ENCODE results near the gene PPP5C. TPM values are rescaled to one million over a fixed set of nuclear protein-coding genes. Genes with fewer than 3 reads are reported as not detected.

PPP5C gene
- total RNA-seq, 2 experiments from 2014 or later: 87.4 to 89.2 TPM

DNA sequence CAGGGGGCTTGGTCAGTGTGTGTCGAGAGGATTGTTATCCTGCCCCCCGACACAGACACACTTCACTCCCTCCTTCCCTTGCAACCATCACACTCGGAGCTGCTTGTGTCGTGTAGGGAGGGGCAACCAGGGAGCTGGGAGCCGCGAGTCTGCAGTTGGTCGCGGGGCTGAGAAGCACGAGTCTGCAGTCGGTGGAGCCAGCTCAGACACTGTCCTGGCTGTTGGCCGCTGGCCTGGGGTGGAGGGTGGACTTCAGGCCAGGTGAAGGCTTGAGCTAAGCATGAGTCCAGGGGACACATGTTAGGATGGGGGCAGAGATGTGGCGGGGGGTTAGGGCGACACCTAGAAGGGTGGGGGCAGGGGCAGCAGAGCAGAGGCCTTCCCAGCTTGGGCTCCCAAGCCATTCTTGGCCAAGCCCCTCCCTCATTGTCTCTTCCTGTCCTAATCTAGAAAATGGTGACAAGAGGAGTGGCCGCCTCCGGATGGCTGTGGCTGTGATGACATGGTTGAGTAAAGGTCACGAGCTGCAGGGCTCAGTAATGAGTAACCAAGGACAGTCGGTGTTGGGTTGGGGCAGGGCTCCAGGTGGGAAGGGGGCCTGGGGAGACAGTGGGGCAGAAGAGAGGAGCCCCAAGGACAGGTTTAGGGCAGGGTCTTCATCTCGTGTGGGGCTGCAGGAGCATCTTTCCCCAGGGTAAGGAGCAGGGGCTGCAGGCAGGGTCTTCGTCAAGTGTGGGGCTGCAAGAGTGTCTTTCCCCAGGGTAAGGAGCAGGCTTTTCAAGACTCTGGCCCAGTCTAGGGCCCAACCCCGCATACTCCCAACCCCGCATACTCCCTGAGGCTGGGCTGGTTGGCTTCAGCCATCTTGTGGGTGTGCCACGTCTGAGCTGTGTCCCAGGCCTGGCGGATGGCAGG lies 8.6 kb downstream of the PPP5C start:
- intact Hi-C loops (cut with micrococcal nuclease): no loop called here
- Mint-ChIP-seq H3K4me3 (no peak overlapping the region), H3K36me3 (ENCODE audit: low read depth) (peaks cover 36% of the 10 kb centered on the region), H3K27me3 (ENCODE audit: low read depth) (no peaks in the 10 kb centered on the region), H3K9me3 (no peaks in the 10 kb centered on the region), H3K27ac (peak overlapping the region; percentile 41), H3K4me1 (ENCODE audit: low read depth) (peaks cover 44% of the 10 kb centered on the region)
- DNase-seq: peak; percentile 20
- CTCF ChIA-PET: interaction anchor here (0.6 to 1.1 kb wide), 3 partner anchors 9 to 329 kb away, joined by 3 to 4 read pairs (median 3); no protein-coding TSS in a partner anchor

DNA sequence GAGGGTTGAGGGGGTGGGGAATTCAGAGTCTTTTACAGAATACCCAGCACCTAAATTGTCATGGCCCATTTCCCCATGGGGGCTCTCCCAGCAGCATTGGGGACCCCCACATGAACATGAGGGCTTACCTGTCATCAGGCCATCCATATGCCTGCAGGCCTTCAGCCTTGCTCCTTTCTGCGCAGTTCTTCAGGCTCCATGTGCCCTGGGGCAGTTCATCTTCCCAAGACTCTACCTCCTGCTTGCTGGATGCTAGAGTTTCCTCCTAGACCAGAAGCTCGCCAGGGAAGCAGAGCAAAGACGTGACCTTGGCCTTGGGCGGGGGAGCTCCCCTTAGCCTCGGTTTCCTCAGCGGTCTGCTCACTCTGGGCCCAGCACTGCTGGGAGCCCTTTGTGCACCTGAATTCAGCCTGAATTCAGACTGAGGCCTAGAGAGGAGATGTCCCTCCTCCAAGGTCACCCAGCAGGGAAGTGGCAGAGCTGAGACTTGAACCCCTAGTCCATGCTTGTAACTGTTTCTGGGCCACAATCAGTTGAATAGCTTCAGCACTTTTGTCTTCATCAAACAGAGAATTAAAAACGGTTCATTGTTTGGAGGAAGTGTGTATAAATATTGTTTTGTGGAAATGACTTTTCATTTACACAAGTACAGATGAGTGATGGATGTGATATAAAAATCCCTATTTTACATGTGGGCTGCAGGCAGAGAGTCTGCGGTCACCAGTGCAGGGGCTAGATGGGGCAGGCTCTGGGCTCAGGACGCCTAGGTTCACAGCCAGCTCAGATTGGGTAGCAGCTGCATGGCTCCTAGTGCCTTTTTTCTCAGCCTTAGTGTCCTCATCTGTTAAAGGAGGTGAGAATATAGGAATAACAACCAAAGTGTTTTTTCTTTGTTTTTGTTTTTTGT lies 9.5 kb downstream of the PPP5C start:
- H3K4me3 Mint-ChIP-seq: no peak overlapping the region
- H3K9me3 Mint-ChIP-seq: no peaks in the 10 kb centered on the region
- no peaks in the 10 kb centered on the region for H3K27me3 Mint-ChIP-seq (ENCODE audit: low read depth)

DNA sequence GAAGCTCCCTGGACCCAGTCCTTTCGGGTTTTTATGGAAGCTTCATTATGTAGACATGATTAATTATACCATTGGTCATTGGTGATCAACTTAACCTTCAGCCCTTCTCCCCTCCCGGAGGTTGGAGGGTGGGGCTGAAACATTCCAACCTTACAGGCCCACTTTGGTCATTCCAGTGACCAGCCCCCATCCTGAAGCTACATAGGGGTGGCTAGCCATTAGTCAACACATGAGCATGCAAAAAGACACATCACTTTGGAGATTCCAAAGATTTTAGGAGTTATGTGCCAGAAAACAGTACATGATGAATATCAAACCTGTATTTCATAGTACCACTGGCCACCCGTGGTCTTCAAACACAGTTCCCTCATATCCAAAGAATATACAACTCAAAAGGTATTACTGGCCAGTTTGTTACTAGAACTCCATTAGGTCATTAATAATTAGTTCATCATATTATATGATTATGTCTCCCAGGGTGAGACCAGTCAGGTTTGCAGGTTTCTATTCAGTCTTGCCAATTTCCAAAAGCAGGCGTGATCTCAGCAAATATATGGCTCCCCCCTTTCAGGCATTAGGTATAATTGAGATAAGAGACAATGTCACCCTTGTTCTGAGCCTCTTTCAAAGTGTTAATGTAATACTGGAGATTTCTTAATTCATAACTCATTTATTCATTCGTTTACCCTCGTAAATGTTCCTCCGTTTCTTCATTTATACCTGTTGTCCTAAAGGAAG lies 11.1 kb downstream of the PPP5C start:
- Mint-ChIP-seq H3K9me3 (no peaks in the 10 kb centered on the region), H3K36me3 (ENCODE audit: low read depth) (peaks cover 35% of the 10 kb centered on the region), H3K27me3 (ENCODE audit: low read depth) (no peaks in the 10 kb centered on the region), H3K4me1 (ENCODE audit: low read depth) (peaks cover 41% of the 10 kb centered on the region), H3K27ac (no peak overlapping the region), H3K4me3 (no peak overlapping the region)
- intact Hi-C loops (cut with micrococcal nuclease): no loop called here
- no peak for DNase-seq
- CTCF ChIA-PET: no interaction called here

More for the DNA sequence above, 9.5 kb downstream of the PPP5C start:
- Mint-ChIP-seq H3K27ac (no peak overlapping the region), H3K36me3 (ENCODE audit: low read depth) (peaks cover 36% of the 10 kb centered on the region), H3K4me1 (ENCODE audit: low read depth) (peaks cover 43% of the 10 kb centered on the region)
- CTCF ChIA-PET: interaction anchor here (0.6 to 1.1 kb wide), 2 partner anchors 38 to 330 kb away, joined by 3 read pairs; no protein-coding TSS in a partner anchor
- intact Hi-C loops (cut with micrococcal nuclease): no loop called here
- DNase-seq: no peak

DNA sequence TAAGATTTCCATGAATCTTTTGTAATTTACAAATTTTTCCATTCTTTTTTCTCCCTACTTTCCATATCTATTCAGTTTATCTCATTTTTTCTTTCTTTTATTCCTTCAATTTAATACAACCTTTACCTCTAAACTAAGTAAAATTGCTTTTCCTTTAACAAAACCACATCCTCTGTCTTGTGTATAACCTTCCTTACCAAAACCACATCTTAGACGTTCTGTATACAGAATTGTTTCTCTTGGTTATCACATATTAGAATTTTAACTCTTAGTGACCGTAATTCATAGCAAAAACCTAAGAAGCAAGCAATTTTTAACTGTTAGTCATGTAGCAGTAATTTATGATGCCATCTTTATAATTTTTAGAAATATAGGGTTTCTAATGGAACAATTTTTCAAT lies 15.0 kb downstream of the PPP5C start:
- CTCF ChIA-PET: interaction anchor here (0.6 kb wide), 1 partner anchor 15 kb away, joined by 3 read pairs; no protein-coding TSS in a partner anchor
- DNase-seq: no peak
- intact Hi-C loops (cut with micrococcal nuclease): no loop called here
- H3K36me3 Mint-ChIP-seq (ENCODE audit: low read depth): peaks cover 25% of the 10 kb centered on the region
- H3K4me1 Mint-ChIP-seq (ENCODE audit: low read depth): peaks cover 34% of the 10 kb centered on the region
- no peaks in the 10 kb centered on the region for H3K27me3 Mint-ChIP-seq (ENCODE audit: low read depth)
- no peak overlapping the region for H3K4me3 Mint-ChIP-seq
- H3K27ac Mint-ChIP-seq: no peak overlapping the region
- no peaks in the 10 kb centered on the region for H3K9me3 Mint-ChIP-seq

DNA sequence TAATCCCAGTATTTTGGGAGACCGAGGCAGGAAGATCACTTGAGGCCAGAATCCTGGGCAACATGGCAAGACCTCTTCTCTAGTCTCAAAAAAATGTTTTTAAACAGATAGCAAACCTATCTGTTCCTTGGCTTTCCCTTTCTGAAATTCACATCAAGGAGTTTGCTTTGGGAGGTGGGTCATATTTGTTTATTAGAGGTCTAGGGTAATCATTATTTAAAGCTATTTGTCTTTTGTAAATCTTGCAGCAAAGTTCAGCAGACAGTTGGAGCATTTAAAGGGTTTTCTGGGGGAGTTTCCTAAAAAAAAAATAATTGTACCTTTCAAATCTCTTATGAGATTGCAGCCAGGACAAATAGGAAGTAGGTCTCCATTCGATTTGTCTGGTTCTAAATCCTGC lies 17.5 kb downstream of the PPP5C start:
- Mint-ChIP-seq H3K27me3 (ENCODE audit: low read depth) (no peaks in the 10 kb centered on the region), H3K36me3 (ENCODE audit: low read depth) (peaks cover 21% of the 10 kb centered on the region), H3K4me1 (ENCODE audit: low read depth) (peaks cover 26% of the 10 kb centered on the region), H3K27ac (no peak overlapping the region), H3K4me3 (no peak overlapping the region), H3K9me3 (no peaks in the 10 kb centered on the region)
- no peak for DNase-seq
- intact Hi-C loops (cut with micrococcal nuclease): no loop called here
- CTCF ChIA-PET: interaction anchor here (0.6 to 0.9 kb wide), 2 partner anchors 17 to 476 kb away, joined by 3 read pairs; partner anchors contain the start of gene PPP5C

DNA sequence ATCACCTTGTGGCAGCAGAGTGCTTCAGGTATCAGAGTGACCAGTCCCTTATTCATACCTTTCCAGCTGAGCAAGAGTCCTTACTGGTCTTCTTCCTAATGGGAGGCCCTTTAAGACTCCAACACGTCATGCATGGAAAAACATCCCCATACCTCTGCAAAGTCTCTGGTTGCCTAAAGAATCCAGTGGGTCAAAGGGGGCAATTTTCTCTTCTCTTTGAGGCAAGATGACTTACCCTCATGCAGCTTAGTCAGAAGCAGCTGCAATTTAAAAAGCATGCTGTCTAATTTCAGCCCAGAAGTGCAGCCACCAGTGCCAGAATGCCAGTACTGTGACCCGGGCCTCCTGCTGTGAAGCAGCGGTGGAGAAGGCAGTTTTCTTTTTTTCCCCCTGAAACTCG lies 18.7 kb downstream of the PPP5C start:
- DNase-seq: no peak
- Mint-ChIP-seq H3K9me3 (no peaks in the 10 kb centered on the region), H3K4me1 (ENCODE audit: low read depth) (peaks cover 25% of the 10 kb centered on the region), H3K36me3 (ENCODE audit: low read depth) (peaks cover 18% of the 10 kb centered on the region), H3K27ac (no peak overlapping the region), H3K4me3 (no peak overlapping the region), H3K27me3 (ENCODE audit: low read depth) (no peaks in the 10 kb centered on the region)
- CTCF ChIA-PET: no interaction called here
- intact Hi-C loops (cut with micrococcal nuclease): no loop called here

DNA sequence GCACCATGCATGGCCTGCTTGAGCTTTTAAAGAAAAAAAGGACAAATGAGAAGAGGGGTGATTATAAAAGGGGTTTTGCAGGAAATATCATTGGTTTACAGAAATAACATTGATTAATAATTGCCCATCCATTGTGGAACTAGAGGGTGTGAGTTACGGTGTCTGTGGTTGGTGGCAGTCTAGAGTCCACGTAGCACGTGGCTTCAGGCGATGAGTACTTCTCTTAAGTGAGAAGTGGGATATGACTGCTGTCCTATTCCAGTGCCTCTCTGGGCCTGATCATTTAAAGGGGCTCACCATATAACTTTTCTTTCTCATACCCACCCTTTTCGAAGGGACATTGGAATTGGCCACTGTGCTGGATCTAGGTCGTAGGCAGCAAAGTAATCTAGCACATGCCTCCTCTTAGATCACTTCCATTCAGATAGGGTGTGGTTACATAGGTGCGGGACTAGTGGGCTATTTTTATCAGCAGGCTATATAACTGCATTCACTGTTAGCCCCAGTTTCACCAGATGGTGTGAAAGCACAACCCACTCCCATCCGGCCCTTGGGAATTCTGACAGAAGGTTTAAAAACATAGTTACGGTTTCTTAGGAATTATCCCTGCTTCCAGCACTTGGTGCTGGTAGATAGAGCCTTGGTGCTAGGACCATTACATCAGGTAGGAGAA lies 19.9 kb downstream of the PPP5C start:
- no peak for DNase-seq
- no peaks in the 10 kb centered on the region for H3K27me3 Mint-ChIP-seq (ENCODE audit: low read depth)
- CTCF ChIA-PET: no interaction called here
- no peak overlapping the region for H3K27ac Mint-ChIP-seq
- peaks cover 15% of the 10 kb centered on the region for H3K36me3 Mint-ChIP-seq (ENCODE audit: low read depth)
- H3K4me1 Mint-ChIP-seq (ENCODE audit: low read depth): peaks cover 27% of the 10 kb centered on the region
- no peaks in the 10 kb centered on the region for H3K9me3 Mint-ChIP-seq
- no peak overlapping the region for H3K4me3 Mint-ChIP-seq
- intact Hi-C loops (cut with micrococcal nuclease): no loop called here

DNA sequence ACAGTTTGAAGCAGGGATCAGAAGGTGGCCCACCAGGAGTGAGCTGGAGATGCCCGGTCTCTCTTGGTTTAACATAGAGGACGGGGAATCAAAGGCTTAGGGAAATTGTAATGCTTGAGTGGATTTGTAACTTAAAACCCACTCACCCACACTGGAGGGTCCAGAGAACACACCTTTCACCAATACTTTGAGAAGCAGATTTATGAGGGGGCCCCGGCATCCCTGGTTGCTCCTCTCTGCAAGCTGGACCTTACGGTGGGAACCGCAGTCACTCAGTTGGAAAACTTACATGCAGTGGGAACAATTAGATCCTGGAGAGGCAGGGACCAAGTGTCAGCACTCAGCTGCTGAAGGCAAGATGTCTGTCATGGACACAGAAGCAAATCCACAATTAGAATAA lies 20.5 kb downstream of the PPP5C start:
- intact Hi-C loops (cut with micrococcal nuclease): no loop called here
- H3K27ac Mint-ChIP-seq: no peak overlapping the region

DNA sequence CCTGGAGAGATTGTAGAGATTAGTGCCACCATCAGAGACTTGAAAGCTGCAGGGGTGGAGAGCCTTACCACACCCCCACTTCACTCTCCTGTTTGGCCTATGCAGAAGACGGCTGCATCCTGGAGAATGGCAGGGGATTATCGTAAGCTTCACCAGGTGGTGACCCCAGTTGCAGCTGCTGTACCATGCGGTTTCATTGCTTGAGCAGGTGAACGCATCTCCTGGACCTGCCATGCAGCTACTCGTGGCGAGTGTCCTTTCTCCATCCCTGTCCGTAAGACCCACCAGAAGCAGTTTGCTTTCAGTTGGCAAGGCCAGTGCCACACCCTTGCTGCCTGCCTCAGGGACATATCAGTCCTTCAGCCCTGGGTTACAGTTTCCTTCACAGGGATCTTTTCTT lies 21.2 kb downstream of the PPP5C start:
- no peak for DNase-seq
- CTCF ChIA-PET: interaction anchor here (0.6 to 1.2 kb wide), 2 partner anchors 28 to 118 kb away, joined by 3 to 4 read pairs; no protein-coding TSS in a partner anchor
- Mint-ChIP-seq H3K9me3 (no peaks in the 10 kb centered on the region), H3K27ac (no peak overlapping the region), H3K27me3 (ENCODE audit: low read depth) (no peaks in the 10 kb centered on the region), H3K4me3 (no peak overlapping the region), H3K36me3 (ENCODE audit: low read depth) (peaks cover 13% of the 10 kb centered on the region), H3K4me1 (ENCODE audit: low read depth) (peaks cover 30% of the 10 kb centered on the region)
- intact Hi-C loops (cut with micrococcal nuclease): no loop called here

More for the DNA sequence above, 20.5 kb downstream of the PPP5C start:
- no peaks in the 10 kb centered on the region for H3K27me3 Mint-ChIP-seq (ENCODE audit: low read depth)
- no peak for DNase-seq
- CTCF ChIA-PET: no interaction called here
- no peaks in the 10 kb centered on the region for H3K9me3 Mint-ChIP-seq
- H3K36me3 Mint-ChIP-seq (ENCODE audit: low read depth): peaks cover 13% of the 10 kb centered on the region
- peaks cover 30% of the 10 kb centered on the region for H3K4me1 Mint-ChIP-seq (ENCODE audit: low read depth)
- H3K4me3 Mint-ChIP-seq: no peak overlapping the region

DNA sequence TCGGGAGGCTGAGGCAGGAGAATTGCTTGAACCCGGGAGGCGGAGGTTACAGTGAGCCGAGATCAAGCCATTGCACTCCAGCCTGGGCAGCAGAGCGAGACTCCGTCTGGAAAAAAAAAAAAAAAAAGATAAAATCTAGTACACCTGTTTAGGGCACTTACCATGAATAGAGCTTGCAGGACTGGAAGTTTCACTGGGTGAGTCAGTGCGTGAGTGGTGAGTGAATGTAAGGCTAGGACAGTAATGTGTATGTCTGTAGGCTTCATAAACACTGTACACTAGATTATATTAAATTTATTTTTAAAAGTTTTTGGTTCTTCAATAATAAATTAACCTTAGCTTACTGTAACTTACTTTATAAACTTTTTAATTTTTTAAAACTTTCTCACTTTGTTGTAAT lies 22.9 kb downstream of the PPP5C start:
- Mint-ChIP-seq H3K27ac (no peak overlapping the region), H3K36me3 (ENCODE audit: low read depth) (peaks cover 4% of the 10 kb centered on the region), H3K9me3 (no peaks in the 10 kb centered on the region), H3K4me1 (ENCODE audit: low read depth) (peaks cover 25% of the 10 kb centered on the region), H3K27me3 (ENCODE audit: low read depth) (no peaks in the 10 kb centered on the region), H3K4me3 (no peak overlapping the region)
- CTCF ChIA-PET: interaction anchor here (0.6 to 0.8 kb wide), 4 partner anchors 15 to 727 kb away, joined by 3 to 4 read pairs (median 3); no protein-coding TSS in a partner anchor
- intact Hi-C loops (cut with micrococcal nuclease): loop anchor here (2.0 kb wide), 1 partner anchor 23 kb away; the partner anchor contains the start of gene PPP5C
- peak; percentile 38 for DNase-seq

DNA sequence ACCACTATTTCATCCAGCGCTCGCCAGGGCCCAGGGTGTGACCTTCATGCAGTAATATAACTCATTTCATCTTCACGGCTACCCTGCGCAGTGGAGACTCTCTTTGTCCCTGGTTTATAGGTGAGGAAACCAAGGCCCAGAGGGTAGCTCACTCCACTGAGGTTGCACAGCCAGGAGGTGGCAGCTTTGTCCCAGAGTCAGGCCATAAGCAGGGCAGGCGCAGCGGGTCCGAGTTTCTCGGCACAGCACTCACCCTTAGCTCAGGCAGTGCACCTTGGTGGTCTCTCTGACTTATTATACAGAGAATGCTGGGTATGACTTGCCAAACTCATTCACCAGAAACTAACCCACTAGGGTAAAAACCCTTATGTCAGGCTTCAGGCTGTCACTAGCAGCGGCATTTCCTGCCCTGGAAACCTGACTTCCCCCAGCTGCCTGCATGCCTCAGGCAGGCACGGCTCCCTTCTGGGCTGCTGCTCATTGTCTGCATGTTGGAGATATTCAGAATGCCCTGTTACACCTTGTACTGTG lies 24.5 kb downstream of the PPP5C start:
- peaks cover 11% of the 10 kb centered on the region for H3K36me3 Mint-ChIP-seq (ENCODE audit: low read depth)
- no peak overlapping the region for H3K27ac Mint-ChIP-seq
- no peaks in the 10 kb centered on the region for H3K9me3 Mint-ChIP-seq
- H3K4me1 Mint-ChIP-seq (ENCODE audit: low read depth): peaks cover 20% of the 10 kb centered on the region
- peak; percentile 34 for DNase-seq
- H3K27me3 Mint-ChIP-seq (ENCODE audit: low read depth): no peaks in the 10 kb centered on the region
- intact Hi-C loops (cut with micrococcal nuclease): loop anchor here (2.0 kb wide), 1 partner anchor 25 kb away; the partner anchor contains the start of gene PPP5C
- CTCF ChIA-PET: interaction anchor here (0.6 kb wide), 2 partner anchors 66 to 232 kb away, joined by 3 read pairs; no protein-coding TSS in a partner anchor
- no peak overlapping the region for H3K4me3 Mint-ChIP-seq
